GM12892 (cell line): ENCODE data around the gene MEN1.

ENCODE experiments used
- POLR2A ChIP-seq: IDR thresholded peaks from 2 replicates; pipeline ENCODE4 v1.6.1; 2011; ENCODE audit warnings: low read depth, low read length, control low read depth
- POLR2AphosphoS5 ChIP-seq: IDR thresholded peaks from 2 replicates; pipeline ENCODE4 v1.6.1; 2011; ENCODE audit warnings: low read depth, low read length, control low read depth

DNA sequence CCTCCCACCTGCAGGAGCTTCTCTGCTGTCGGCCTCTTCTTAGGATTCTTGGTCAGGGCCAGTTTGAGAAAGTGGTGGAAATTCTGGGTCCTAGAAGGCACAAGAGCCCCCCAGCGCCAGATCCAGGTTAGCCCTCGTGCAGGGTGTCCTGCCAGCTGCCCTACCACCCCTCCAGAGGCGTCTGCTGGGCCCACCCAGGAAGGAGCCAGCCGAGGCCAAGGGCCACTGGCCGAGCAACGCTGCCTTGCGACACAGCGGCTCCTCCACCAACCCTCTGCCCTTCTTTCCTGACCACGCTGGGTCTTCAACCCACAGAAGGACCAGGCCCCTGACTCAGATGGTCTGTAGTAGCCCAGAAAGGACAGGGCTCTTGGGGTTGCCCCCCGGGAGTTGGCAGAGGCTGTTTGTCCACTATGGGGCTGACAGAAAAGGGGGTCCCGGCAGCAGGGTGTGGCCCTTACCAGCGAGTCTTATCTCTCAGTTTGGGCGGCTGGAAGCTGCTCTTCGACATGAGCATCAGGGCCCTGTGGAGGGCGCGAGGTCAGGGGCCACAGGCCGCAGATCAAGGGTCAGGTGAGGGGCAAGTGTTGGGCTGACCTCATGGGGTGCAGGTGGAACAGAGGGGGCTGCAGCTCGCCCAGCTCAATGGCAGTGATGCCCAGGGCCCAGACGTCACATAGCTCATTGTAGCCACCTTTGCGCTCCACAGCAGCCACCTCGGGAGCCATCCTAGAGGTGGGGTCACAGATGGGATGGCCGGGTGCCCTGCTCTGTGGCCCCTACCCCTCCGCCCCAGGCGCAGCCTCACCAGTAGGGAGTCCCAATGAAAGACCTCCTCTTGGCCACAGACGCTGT lies 9.8 kb downstream of the MEN1 start:
- TF ChIP-seq POLR2A (no peak), POLR2AphosphoS5 (no peak)
